Suppressor macrophage treated with lipopolysaccharide for 4 hours (primary cell): ENCODE results near the gene PPM1M.
"Not testable (repeated sequence)": the region's sequence is repeated elsewhere in the genome, so short reads cannot be mapped to it uniquely, and the experiment has no call there.

Source experiments
- DNase-seq: peaks from one replicate; pipeline ENCODE4 v3.0.0-alpha.2; 2020

Gene PPM1M

DNA sequence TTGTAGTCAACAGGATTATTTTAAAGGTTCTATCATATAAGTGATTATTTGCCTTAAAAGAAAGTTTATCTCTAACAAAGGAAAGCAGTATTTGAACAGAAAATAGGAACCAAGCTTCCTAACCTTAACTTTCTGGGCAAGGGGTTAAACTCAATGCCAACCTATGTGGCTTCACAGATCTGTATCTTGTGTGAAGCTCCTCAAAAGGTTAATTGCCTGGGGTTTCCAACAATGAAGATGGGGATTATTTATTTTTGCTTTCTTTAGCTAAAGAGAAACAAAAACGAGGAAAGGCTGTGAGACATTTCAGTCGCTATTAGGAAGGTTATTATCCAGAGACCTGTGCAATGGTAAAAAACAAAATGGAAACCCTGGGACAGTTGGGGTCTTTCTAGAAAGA lies 34.0 kb downstream of the PPM1M start:
- no peak for DNase-seq

DNA sequence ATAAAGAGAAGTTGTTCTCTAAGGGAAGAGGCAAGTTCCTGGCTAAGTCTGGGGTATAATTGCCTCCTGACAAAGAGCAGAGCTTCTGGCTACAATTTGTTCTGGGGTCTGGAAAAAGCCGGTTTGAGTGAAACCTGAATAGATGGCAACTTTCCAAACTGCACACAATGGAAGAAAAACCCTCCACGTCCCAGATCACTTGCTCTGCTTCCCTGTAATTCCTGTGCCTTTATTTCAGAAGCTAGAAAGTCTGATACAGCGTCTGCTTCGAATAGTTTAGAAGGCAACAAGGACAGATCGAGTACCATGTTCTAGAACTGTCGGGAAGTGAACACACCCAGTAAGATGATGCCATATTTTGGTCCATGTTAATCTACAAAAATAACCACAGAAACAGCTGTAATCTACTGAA lies 34.5 kb downstream of the PPM1M start:
- DNase-seq, result no peak

DNA sequence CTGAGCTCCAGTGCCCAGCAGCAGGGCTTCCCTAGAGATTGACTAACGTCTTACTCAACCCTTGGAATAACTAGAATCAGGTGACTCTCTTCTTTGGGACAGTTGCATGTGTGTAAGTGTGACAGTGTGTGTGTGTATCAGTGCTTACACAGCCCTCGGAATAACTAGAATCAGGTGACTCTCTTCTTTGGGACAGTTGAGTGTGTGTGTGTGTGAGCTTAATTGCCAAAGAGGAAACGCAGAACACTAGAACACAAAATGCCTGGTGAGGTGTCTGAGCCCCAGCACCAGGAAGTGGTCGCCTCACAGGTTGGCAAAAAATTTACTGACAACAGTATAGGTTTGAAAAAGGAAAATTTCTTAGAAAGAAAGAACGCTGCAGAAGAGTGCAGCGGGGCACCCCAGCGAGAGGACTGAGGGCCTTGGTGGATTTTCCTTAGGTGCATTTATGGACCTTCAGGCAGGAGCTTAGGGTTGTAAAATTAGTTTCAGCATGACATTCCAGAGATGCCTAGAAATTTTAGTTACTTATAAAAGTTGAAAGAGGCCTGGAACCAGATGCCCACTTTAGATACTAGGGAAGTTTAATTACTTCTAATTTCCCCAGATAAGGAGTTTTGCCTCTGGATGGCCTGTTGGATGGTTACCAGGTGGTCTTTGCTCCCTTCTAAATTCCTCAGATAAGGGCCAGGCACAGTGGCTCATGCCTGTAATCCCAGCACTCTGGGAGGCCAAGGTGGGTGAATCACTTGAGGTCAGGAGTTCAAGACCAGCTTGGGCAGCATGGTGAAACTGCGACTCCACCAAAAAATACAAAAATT lies 36.6 kb downstream of the PPM1M start:
- peak; percentile 26 for DNase-seq

DNA sequence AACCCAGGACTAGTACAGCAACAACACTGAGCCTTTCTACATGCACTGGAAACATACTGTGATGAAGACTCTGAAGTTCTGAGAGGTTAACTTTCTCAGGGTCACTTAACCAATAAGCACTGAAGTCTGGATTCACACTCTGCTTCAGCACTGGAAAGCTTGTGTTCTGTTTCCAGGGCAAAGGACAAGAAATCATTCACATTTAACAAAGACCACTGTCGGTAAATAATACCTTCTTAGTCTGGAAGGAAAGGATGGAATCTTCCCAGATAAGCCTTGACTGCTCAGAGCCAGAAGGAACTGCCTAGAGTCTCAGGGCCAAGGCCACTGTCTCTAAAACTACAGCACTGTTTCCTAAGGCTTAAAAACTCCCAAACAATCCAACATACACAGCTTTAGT lies 37.7 kb downstream of the PPM1M start:
- no peak for DNase-seq

DNA sequence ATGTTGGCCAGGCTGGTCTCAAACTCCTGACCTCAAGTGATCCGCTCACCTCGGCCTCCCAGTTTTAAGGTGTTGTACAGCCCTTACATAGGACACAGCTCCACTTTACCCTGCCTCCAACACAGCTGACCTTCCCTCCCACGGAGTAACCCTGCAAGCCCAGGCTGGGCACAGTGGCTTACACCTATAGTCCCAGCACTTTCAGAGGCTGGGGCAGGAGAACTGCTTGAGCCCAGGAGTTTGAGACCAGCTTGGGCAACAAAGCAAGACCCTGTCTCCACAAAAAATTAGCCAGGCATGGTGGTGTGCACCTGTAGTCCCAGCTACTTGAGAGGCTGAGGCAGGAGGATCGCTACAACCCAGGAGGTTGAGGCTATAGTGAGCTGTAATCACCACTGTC lies 38.5 kb downstream of the PPM1M start:
- DNase-seq, result not testable (repeated sequence)

DNA sequence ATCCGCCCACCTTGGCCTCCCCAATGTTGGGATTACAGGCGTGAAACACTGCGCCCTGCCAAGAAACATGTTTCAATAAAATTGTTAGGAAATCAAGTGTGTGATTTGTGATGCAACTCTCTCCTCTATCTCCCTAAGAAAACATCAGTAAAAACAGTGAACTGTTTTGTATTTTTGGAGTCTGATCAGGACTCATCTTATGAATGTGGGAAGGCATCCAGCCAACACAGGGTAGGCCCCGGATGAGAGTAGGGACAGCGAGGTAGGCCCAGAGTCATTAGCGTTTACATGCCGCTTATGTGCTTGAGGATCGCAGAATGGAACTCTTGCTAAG lies 41.2 kb downstream of the PPM1M start:
- DNase-seq, result no peak

DNA sequence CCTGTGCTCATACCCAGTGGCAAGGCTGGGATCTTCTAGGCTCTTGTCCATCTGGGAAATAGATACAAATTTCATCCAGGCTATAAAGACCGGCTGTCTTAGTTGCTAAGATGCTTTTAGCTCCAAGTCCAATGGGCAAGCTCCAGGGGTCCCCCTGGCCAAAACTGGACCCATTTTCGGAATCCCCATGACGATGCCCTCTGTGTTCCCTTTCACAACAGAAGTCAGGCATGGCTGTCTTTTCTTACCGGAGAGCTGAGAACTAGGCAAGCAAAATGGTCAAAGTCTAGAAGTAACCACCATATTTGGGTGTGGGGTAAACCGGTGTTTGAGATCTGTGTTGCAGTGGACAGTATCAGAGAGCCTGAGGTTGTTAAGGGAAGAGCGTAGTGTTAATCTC lies 43.1 kb downstream of the PPM1M start:
- DNase-seq, result no peak

DNA sequence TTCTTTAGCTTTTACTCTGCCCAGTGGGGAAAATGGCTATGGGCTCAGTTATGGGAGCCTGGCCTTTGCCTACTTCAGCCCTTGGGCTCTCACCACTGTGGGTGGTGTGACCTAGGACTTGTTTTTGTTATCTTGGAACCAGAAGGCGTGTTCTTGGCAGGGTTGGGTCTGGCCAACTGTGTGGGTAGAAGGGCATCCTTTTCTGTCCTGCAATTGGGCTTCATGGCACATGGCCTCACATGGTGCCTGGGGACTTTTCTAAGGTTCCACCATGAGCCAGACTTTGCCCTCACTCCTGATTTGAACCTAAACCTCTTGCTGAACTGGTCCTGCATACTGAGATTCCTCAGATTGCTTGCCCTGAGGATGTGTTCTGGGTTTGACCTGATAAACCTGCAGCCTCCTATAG lies 43.8 kb downstream of the PPM1M start:
- DNase-seq, result no peak

DNA sequence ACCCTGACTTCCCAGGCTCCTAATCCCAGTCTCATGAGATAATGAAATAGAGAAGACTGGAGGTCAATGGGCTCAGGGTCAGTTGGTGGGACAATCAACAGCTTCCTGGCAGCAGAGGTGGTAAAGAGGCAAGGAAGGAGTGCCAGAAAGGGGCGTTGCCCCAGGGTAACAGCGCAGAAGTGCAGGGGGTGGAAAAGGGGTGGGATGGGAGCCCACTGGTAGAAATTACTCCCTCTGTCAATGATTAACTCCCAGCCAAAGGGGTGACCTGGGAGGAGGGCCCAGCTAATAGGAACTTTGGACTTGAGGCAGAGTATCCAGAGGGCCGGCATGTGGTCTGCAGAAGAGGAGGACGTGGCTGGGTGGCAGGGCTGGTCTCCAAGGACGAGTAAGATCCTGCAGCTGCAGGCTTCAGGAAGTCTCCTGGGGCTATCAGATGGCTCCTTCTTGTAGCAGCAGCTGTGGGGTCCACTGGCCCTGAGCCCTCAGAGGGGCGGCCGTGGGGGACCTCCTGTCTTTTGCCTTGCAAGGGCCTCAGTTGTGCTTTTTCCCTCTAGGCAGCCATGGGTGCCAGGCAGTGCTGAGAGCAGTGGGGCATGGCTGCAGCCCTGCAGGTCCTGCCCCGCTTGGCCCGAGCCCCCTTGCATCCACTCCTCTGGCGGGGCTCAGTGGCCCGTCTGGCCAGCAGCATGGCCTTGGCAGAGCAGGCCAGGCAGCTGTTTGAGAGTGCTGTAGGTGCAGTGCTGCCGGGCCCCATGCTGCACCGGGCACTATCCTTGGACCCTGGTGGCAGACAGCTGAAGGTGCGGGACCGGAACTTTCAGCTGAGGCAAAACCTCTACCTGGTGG lies 44.4 kb downstream of the PPM1M start:
- DNase-seq, result no peak

DNA sequence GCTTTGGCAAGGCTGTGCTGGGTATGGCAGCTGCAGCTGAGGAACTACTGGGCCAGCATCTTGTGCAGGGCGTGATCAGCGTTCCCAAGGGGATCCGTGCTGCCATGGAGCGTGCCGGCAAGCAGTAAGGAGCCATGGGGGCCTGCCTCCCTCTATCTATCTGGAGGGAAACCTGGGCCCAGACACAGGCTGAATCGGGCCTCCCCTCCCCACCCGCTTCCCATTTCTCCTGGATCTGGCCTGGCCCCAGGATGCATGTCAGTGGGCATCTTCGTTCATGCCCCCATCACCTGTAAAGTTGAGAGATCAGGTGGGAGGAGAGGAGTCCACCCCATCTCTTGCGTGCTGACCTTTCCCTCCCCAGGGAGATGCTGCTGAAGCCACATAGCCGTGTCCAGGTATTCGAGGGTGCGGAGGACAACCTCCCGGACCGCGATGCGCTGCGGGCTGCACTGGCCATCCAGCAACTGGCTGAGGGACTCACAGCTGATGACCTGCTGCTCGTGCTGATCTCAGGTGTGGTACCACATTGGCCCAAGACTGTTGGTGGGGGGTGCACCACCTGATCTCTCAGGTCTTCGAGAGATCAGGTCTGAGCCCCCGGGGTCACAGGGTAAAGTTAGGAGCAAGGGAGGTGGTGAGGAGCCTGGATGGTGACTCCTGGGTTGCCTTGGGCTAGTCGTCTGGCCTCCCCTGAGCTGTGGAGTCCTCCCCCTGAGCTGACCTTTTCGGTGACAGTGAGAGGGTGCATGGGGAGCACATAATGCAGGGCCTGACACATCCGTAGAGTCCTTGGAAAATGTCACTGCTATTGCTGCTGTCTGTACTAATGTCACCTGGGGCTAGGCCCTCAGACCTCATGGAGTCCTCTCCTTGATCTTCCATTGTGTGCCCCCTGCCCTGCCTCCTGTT lies 45.3 kb downstream of the PPM1M start:
- no peak for DNase-seq

DNA sequence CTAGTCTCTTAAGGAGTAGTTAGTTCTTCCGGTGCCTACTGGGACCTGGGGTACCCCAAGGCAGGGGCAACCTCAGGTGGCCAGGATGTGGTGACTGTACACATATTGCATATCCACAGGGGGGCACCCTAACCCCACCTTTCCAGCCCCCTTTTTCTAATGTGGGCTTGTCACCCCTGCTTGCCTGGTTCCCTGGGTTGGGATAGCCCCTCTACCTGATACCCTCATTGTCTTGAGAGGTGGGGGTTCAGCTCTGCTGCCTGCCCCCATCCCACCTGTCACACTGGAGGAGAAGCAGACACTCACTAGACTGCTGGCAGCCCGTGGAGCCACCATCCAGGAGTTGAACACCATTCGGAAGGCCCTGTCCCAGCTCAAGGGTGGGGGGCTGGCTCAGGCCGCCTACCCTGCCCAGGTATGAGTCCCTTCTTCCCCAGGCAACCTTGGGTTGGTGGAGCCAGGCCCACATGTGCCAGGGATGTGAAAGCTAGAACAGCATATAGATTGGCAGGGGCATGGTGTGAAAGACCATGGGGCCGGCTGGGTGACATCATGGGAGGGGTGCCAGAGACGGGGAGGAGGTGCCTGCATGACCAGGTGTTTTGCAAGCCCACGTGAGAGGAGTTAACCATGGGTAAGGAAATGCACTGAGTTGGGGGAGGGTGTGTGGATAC lies 46.1 kb downstream of the PPM1M start:
- DNase-seq, result peak; percentile 52

DNA sequence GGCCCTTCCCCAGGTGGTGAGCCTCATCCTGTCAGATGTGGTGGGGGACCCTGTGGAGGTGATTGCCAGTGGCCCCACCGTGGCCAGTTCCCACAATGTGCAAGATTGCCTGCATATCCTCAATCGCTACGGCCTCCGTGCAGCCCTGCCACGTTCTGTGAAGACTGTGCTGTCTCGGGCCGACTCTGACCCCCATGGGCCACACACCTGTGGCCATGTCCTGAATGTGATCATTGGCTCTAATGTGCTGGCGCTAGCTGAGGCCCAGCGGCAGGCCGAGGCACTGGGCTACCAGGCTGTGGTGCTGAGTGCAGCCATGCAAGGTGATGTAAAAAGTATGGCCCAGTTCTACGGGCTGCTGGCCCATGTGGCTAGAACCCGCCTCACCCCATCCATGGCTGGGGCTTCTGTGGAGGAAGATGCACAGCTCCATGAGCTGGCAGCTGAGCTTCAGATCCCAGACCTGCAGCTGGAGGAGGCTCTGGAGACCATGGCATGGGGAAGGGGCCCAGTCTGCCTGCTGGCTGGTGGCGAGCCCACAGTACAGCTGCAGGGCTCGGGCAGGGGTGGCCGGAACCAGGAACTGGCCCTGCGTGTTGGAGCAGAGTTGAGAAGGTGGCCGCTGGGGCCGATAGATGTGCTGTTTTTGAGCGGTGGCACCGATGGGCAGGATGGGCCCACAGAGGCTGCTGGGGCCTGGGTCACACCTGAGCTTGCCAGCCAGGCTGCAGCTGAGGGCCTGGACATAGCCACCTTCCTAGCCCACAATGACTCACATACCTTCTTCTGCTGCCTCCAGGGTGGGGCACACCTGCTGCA lies 46.9 kb downstream of the PPM1M start:
- no peak for DNase-seq

DNA sequence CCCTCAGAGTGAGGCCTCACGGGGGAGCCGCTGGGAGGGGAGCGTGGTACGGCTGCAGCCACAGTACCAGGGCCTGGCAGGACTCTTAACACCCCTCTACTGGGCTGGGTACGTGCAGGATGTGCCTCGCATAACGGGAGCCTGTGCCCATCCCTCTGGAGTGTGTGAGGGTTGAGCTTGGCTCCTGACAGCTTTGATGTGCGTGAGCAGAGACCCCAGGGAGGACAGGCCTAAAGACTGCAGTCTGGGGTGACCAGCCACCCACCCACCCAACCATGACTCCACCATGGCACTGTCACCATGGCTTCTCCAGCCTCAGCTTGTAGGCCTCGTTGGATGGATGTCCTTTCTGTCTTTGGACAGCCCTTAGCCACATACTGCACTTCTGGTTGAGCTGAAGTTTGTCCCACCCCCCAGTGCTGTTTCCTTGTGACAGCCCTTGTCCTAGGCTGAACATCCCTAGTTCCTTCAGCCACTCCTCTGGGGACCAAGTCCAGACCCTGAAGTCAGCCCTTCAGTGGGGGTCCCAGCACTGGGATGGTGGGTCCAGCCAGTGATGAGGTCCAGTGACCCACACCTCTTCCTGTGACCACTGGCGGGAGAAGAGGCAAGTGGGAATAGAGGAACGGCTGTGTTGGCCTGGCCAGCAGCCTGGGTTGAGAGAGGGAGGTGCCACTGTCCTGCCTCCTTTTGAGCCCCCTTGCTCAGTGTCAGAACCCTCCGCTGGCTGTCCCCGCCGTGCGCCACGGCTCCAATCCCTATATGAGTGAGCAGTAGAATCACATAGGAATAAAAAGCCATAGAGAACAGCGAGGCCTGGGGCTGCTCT lies 48.1 kb downstream of the PPM1M start:
- DNase-seq, result no peak

DNA sequence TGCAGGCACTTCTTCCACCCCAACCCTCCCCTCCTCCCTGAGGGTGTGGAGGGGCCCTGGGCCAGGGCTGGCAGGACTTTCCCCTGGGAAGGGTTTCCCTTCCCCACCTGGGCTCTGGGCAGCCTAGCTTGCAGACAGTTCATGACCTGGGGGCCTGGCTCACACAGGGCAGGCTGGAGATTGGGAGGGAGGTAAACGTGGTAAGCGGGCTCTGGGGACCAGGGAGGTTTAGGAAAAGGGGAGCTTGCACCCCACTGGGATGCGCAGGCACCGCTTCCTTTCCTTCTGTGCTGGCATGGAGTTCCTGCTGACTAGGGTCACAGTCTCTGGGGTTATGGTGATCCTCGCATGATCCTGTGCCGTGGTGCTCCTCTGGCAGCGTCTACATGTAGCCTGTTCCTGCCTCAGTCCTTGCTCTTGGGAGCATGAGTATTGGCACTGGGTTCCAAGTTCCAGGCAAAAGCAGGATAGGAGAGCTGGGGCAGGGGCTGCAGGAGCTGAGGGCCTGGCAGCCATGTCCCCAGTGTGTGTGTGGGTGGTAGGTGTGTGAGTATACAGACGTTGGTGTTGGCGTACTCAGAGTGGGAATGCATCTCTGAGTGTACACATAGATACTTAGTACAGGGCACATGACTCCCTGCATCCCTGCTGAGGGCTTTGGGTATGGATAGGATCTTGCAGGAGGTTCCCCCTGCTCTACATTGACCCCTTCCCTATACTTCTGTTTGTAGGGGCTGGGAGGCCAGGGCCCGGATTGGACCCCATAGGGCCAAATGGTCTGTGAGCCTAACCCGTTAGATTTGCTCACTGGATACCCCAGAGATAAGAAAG lies 49.0 kb downstream of the PPM1M start:
- DNase-seq, result no peak

DNA sequence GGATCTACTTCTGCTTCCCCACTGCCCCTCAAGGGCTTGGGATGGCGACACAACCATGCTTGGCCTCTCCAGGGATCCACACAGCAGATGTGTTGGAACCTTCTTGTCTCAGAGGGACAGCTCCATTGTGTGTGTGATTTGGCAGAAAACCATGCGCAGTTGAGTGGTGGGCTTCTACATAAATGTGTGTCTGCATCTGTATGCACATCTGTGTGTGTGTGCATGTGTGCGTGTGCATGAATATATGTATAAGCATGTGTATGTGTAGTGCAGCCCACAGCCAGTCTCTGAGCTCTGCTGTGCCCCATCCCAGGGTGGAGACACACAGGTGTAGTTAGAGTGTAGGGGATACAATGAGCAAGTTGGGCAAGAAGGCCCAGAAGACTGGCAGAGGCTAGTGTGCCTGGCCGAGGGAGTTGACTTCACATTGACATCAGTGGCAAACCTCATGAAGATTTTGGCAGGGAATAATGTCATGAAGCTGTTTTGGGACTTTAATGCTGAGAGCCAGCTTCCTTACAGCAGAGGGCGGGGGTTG lies 50.2 kb downstream of the PPM1M start:
- DNase-seq, result no peak

DNA sequence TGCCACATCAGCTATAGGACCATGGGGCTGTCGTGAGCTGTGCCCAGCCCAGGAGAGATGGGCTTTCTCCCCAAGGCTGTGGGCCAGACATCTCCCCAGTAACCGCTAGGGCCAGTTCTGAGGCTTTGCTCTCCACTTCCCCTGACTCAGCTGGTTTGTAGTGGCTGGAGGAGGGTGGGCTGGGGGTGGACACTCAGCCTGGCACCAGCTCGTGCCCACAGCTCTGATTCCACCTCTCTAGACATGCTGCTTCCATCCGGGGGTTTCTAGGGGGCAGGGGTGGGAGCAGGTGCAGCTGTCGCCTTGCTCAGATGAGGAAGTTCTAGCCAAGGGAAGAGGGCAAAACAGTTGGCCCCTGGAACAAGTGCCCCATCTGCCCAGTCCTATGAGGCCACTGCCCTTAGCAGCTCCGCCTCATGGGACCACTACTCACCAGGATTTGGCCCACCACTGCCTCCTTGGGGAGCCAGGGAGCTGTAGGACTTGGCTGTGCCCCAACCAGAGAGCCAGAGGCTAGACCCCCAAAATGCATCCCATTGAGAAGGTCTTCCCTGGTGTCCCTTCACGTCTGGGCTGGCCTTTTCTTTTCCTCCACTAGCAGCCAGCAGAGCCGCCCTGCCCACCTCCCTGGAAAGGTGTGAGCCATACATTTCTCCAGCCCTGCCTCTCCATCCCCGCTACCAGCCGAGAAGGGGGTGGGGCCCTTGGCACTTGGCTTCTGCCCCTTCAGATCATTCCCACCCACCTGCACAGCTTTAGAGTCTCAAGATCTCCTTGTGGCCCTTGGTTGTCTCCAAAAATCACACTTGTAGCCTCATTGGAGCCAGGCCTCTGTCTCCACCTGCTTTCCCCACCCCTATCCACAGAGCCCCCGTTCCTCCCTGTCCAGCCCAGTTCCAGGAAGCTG lies 51.9 kb downstream of the PPM1M start:
- DNase-seq, result no peak

DNA sequence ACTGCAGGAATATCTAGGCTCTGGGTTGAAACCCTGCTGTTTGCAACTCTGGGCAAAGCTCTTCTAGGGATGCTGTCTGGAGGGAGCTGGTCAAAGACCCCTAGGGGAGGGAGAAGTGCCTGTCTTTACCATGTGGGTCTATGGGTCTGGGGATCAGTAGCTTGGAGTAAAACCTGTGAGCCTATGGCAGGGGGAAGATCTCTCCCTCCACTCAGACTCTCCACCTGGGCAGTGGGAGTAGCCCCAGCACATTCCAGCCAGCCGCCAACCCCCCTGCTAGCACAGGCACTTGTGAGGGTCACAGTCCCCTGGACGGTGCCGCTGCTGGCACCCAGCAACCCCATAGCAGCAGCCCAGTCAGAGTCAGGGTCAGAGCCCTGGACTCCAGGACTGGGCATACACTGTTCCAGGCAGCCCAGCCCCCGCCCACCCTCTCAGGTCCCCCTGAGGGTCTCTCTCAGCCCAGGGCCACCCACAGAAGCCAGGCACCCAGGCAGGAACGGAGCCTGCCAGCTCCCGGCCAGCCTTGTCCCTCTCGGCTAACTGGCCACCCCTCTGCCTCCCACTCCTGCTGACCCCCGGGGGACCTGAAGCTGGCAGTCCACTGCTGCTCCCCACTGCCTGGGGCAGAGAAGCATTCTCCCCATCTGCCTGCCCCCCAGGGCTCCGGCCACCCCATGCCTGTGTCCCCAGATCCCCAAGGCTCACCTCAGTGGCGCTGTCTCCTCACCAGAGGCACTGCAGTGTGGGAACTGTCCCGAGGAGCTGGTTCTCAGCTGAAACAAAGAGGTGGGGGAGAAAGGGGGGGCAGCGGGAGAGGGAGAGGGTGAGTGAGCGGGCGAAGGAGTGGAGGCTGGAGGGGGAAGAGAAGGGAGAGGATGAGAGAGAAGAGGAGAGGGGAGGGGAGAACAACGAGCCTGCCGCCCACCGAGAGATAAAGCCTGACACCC lies 52.9 kb downstream of the PPM1M start:
- DNase-seq, result no peak
